Erythroblast (primary cell): ENCODE data around the gene TTC36.
"Not testable (repeated sequence)": the region's sequence is repeated elsewhere in the genome, so short reads cannot be mapped to it uniquely, and the experiment has no call there.

ENCODE experiments used
- DNase-seq, 2 experiments: peaks; one replicate each; lab custom pipeline; 2025; lab: John Stamatoyannopoulos, UW
- GATA1 ChIP-seq: IDR thresholded peaks from 2 replicates; pipeline ENCODE4 v1.6.1; 2011; ENCODE audit warnings: low read depth, mild to moderate bottlenecking, control low read depth, low read length, moderate library complexity
- POLR2A ChIP-seq: IDR thresholded peaks from 2 replicates; pipeline ENCODE4 v1.6.1; 2011; ENCODE audit warnings: mild to moderate bottlenecking, low read length

Gene TTC36

GRCh38 chr11:118537409-118537980 is 10.2 kb downstream of the TTC36 start:
- no peak for DNase-seq
- TF ChIP-seq GATA1 (no peak), POLR2A (no peak)

GRCh38 chr11:118544010-118544646 is 16.9 kb downstream of the TTC36 start:
- TF ChIP-seq POLR2A (no peak), GATA1 (no peak)
- DNase-seq = no peak

- no peak for DNase-seq
- no peak for TF ChIP-seq POLR2A
These were observed 17.4 kb downstream of the TTC36 start for GRCh38 chr11:118544647-118545010.

GRCh38 chr11:118545533-118545932 is 18.3 kb downstream of the TTC36 start:
- no peak for DNase-seq
- TF ChIP-seq POLR2A (no peak), GATA1 (no peak)

- no peak for TF ChIP-seq GATA1
- TF ChIP-seq POLR2A = no peak
These were observed 19.9 kb downstream of the TTC36 start for GRCh38 chr11:118547132-118547531.

GRCh38 chr11:118552341-118552740 is 25.1 kb downstream of the TTC36 start:
- TF ChIP-seq GATA1 = no peak
- no peak for DNase-seq

More at GRCh38 chr11:118547132-118547531, 19.9 kb downstream of the TTC36 start:
- peak; percentile 58 to 66 for DNase-seq

- TF ChIP-seq GATA1 (no peak), POLR2A (no peak)
- DNase-seq = no peak
These were observed 33.5 kb downstream of the TTC36 start for GRCh38 chr11:118560806-118561205.

- TF ChIP-seq POLR2A (no peak), GATA1 (no peak)
- no peak for DNase-seq
These were observed 37.8 kb downstream of the TTC36 start for GRCh38 chr11:118565051-118565450.

- TF ChIP-seq POLR2A = no peak
- TF ChIP-seq GATA1 = no peak
- no peak for DNase-seq
These were observed 42.4 kb downstream of the TTC36 start for GRCh38 chr11:118569670-118570069.

GRCh38 chr11:118570787-118571186 is 43.5 kb downstream of the TTC36 start:
- DNase-seq = no peak

GRCh38 chr11:118571701-118572060 is 44.4 kb downstream of the TTC36 start:
- DNase-seq = not testable (repeated sequence)

More at GRCh38 chr11:118570787-118571186, 43.5 kb downstream of the TTC36 start:
- no peak for TF ChIP-seq GATA1

GRCh38 chr11:118572061-118572980 is 45.0 kb downstream of the TTC36 start, which contains the start of gene ARCN1:
Gene ARCN1, plus strand, starts transcription at chr11:118572409. Its CDS starts 139 bp downstream, at chr11:118572548.
- TF ChIP-seq GATA1 = no peak
- peak; percentile 63 for TF ChIP-seq POLR2A
- DNase-seq = peak; percentile 88 to 89

- DNase-seq = peak; percentile 71 to 77
These were observed 45.8 kb downstream of the TTC36 start for GRCh38 chr11:118572981-118573550.

GRCh38 chr11:118574636-118575035 is 47.4 kb downstream of the TTC36 start:
- DNase-seq = no peak
- TF ChIP-seq POLR2A (no peak), GATA1 (no peak)

More at GRCh38 chr11:118572981-118573550, 45.8 kb downstream of the TTC36 start:
- TF ChIP-seq POLR2A = no peak
- no peak for TF ChIP-seq GATA1

GRCh38 chr11:118577995-118578394 is 50.7 kb downstream of the TTC36 start:
- DNase-seq = not testable (repeated sequence)
